GM21529 (cell line): ENCODE results near the gene GGT5.
"Not testable (repeated sequence)": the region's sequence is repeated elsewhere in the genome, so short reads cannot be mapped to it uniquely, and the experiment has no call there.

Experiments used
- ATAC-seq: cut with Tn5 transposase; IDR thresholded peaks from one replicate; pipeline ENCODE4 v1.9.1; 2021; ENCODE audit not compliant: unreplicated experiment

GGT5 gene

DNA sequence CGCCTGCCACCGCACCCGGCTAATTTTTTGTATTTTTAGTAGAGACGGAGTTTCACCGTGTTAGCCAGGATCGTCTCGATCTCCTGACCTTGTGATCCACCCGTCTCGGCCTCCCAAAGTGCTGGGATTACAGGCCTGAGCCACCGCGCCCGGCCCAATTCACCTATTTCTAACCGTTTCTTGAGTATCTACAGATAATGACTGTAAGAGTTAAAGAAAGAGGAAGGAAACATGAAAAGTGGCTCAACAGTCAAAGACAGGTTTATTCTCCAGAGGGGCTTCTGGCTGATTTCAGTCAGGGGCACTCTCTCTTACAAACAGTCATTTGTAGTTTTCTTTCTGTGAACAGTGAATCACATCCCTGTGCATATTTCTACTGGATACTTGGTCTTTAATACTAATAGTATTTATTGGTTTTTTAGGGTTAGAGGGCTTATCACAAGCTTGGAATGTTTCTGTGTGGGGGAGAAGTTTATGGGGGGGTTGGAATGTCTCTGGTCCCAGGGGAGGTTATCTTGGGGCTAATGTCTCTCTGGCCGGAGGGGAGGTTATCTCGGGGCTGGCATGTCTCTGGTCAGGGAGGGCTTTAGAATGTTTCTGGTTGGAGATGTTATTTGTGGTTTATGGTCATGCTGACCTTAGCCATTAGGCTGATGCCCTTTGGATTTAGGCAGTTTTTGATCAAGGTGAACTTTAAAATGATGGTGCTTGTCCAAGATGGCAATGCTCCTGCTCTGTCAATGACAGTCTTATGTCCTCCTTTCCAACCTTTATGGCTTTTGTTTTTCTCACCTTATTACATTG, 38.2 kb downstream of the GGT5 start:
- ATAC-seq, result not testable (repeated sequence)

GRCh38 chr22:24205438-24206195, 39.3 kb downstream of the GGT5 start:
- no peak for ATAC-seq

DNA sequence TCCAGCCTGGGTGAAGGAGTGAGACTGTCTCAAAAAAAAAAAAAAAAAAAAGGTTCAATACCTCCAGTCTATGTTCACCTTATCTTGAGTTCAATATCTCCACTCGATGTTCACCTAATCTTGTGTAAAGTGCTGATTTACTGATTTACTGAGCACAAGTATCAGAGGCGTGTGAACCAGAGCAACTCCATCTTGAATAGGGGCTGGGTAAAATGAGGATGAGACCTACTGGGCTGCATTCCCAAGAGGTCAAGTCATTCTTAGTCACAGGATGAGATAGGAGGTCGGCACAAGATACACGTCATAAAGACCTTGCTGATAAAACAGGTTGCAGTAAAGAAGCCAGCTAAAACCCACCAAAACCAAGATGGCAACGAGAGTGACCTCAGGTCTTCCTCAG, 41.0 kb downstream of the GGT5 start:
- not testable (repeated sequence) for ATAC-seq

GRCh38 chr22:24201681-24202614, 42.9 kb downstream of the GGT5 start:
- ATAC-seq, result no peak

- ATAC-seq, result no peak
Observed at GRCh38 chr22:24200619-24201212, 44.2 kb downstream of the GGT5 start.

- no peak for ATAC-seq
Observed at GRCh38 chr22:24198682-24199052, 46.2 kb downstream of the GGT5 start.

- ATAC-seq, result no peak
Observed at GRCh38 chr22:24191893-24192292, 53.0 kb downstream of the GGT5 start.

DNA sequence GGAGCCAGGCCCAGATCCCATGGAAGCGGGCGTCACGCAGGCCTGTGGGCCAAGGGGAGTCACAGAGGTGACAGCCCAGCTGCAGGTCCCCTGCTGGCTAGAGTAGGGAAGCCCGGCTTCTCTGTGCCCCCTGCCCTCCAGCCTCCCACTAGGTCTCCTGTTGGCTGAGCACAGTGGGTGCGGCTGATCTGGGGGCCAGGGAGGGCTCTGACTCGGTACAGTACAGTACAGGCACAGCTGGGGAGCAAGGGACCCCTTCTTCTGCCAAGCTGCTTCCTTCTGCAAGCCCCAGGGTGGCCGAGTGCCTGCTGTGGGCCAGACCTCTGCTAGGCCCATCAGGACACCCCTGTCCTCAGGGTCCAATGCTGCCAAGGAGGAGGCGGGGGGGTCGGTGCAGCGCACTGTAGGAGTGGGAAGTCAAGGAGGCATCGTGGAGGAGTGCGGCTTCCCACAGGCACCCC, 53.5 kb downstream of the GGT5 start:
- ATAC-seq, result no peak

GRCh38 chr22:24190596-24191208, 54.2 kb downstream of the GGT5 start:
- ATAC-seq, result no peak

DNA sequence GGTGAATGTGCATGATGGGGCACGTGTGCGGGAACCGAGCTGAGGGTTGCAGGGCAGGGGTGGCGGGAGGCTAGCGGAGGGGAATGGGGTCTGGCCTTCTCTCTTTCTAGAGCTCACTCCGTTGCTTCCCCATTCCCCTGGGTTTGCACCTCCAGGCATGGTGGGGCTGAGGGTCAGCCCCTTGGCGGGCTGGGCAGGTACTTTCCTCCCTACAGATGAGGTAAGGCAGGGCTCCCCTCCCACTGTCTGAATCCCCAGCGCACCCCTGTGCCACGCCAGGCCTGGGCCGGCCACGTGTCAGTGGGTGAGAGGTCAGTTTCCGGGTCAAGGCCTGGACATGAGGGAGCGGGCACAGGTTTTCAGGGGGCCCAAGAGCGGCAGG, 54.7 kb downstream of the GGT5 start:
- ATAC-seq, result no peak

GRCh38 chr22:24189249-24190158, 55.4 kb downstream of the GGT5 start:
- ATAC-seq, result no peak

GRCh38 chr22:24188705-24189248, 56.1 kb downstream of the GGT5 start:
- ATAC-seq, result no peak

DNA sequence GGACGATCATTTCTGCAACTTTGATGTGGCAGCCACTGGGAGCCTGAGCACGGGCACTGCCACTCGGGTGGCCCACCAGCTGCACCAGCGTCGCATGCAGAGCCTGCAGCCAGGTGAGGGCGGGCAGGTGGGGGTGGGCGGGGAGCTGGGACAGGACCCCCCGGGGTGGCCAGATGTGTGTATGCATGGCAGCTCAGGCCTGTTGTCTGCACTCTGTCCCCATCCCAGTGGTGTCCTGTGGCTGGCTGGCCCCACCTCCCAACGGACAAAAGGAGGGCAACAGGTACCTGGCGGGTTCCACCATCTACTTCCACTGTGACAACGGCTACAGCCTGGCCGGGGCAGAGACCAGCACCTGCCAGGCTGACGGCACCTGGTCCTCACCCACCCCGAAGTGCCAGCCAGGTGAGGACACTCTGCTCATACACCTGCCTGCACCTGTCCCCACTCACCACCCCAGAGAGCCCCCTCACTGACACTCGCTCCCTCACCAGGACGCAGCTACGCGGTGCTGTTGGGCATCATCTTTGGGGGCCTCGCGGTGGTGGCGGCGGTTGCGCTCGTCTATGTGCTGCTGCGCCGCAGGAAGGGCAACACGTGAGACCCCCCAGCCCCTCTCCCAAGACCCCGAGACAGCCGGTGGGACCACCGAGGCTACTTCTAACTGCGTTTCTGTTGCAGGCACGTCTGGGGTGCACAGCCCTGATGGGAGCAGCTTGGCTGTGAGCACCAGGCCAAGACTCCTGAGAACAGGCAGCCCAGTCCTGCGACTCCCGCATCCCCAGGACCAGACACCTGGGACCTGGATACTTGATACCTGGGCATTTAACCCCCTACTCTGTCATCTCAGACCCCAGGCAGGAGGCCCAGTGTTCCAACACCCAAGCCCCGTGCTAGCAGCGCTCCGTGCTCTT, 56.9 kb downstream of the GGT5 start:
- ATAC-seq, result no peak

GRCh38 chr22:24186892-24187670, 57.8 kb downstream of the GGT5 start:
- no peak for ATAC-seq

- ATAC-seq, result no peak
Observed at GRCh38 chr22:24186352-24186740, 58.5 kb downstream of the GGT5 start.

DNA sequence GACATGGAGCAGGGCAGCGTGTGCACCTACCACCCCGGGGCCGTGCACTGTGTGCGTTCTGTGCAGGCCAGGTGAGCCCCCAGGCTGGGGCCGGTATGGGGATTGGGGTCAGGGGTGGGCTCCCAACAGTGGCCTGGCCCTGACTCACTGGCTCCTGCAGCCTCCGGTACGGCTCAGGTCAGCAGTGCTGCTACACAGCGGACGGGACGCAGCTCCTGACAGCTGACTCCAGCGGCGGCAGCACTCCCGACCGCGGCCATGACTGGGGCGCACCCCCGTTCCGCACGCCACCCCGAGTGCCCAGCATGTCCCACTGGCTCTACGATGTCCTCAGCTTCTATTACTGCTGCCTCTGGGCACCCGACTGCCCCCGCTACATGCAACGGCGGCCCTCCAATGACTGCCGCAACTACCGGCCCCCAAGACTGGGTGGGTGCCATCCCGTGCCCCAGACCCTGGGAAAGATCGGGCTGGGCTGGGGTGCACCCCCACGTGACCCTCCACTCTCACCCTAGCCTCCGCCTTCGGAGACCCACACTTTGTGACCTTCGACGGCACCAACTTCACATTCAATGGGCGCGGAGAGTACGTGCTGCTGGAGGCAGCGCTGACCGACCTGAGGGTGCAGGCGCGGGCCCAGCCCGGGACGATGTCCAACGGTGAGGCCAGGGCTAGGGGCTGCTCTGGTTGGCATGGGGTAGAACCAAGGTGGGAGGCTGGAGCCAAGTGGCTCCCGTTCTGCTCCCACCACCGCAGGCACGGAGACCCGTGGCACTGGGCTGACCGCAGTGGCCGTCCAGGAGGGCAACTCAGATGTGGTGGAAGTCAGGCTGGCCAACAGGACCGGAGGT, 59.2 kb downstream of the GGT5 start:
- no peak for ATAC-seq
